RWPE2 (cell line): ENCODE measurements around the gene MSI2.
A peak's percentile ranks its signal among the peaks of the same experiment; 100 is the strongest.

Source experiments
- ATAC-seq: fragments of 200-7000 bp; cut with Tn5 transposase; 3 replicates; pipeline ENCODE4 v1.9.1; 2021; ENCODE audit warnings: low read depth
- DNase-seq: peaks from one replicate; pipeline ENCODE4 v3.0.0-alpha.2; 2020; ENCODE audit warnings: low spot score
- H3K27ac ChIP-seq: fragments of 450-650 bp; 2 replicates; pipeline ENCODE4 v1.5.1; 2017; ENCODE audit warnings: mild to moderate bottlenecking; ENCODE audit not compliant: poor library complexity, severe bottlenecking
- H3K27me3 ChIP-seq: fragments of 250-450 bp; sonication (Bioruptor Pico); 2 replicates; pipeline ENCODE4 v1.5.1; 2021; ENCODE audit warnings: mild to moderate bottlenecking, moderate library complexity; ENCODE audit not compliant: insufficient read depth, poor library complexity, severe bottlenecking
- H3K36me3 ChIP-seq: fragments of 250-450 bp; sonication (Bioruptor Pico); 2 replicates; pipeline ENCODE4 v1.5.1; 2020; ENCODE audit warnings: low read depth, mild to moderate bottlenecking, moderate library complexity
- H3K4me1 ChIP-seq: fragments of 250-450 bp; sonication (Bioruptor Pico); 2 replicates; pipeline ENCODE4 v1.5.1; 2021; ENCODE audit warnings: mild to moderate bottlenecking, moderate library complexity; ENCODE audit not compliant: insufficient read depth, poor library complexity, severe bottlenecking
- H3K4me3 ChIP-seq: fragments of 250-450 bp; sonication (Bioruptor Pico); 2 replicates; pipeline ENCODE4 v1.5.1; 2021; ENCODE audit warnings: mild to moderate bottlenecking, moderate library complexity; ENCODE audit not compliant: severe bottlenecking
- H3K9me3 ChIP-seq: fragments of 250-450 bp; sonication (Bioruptor Pico); 2 replicates; pipeline ENCODE4 v1.5.1; 2021; ENCODE audit warnings: mild to moderate bottlenecking, moderate library complexity; ENCODE audit not compliant: severe bottlenecking
- TF ChIP-seq, protein P1 (sequence below): fragments of 450-650 bp; IDR thresholded peaks from one replicate; pipeline ENCODE4 v1.5.1; 2017; ENCODE audit warnings: mild to moderate bottlenecking, moderate library complexity; ENCODE audit not compliant: poor library complexity, severe bottlenecking

The MSI2 gene

DNA sequence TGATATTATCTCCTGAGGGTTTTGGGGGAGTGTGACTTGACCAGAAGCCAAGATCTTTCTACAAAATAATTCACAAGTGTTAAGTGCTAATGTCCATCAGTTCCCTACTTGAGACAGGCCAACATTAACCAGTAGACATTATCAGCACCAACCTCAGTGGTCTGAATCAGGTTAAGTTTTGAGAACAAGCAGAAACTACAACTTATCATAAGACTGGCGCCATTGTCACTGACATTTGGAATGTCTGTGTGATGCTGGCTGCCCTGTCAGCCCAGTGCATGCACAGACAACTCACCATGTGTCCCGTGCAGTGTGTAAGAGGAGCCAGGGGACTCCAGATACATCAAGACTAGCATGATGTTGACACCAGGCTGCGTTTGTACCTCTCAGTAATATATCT, 412.0 kb downstream of the MSI2 start:
- Histone ChIP-seq H3K36me3 (no peaks in the 10 kb centered on the region), H3K4me1 (peaks cover 3% of the 10 kb centered on the region)
- no peak for ATAC-seq

GRCh38 chr17:57669671-57670529, 413.6 kb downstream of the MSI2 start:
- TF ChIP-seq, protein P1, sequence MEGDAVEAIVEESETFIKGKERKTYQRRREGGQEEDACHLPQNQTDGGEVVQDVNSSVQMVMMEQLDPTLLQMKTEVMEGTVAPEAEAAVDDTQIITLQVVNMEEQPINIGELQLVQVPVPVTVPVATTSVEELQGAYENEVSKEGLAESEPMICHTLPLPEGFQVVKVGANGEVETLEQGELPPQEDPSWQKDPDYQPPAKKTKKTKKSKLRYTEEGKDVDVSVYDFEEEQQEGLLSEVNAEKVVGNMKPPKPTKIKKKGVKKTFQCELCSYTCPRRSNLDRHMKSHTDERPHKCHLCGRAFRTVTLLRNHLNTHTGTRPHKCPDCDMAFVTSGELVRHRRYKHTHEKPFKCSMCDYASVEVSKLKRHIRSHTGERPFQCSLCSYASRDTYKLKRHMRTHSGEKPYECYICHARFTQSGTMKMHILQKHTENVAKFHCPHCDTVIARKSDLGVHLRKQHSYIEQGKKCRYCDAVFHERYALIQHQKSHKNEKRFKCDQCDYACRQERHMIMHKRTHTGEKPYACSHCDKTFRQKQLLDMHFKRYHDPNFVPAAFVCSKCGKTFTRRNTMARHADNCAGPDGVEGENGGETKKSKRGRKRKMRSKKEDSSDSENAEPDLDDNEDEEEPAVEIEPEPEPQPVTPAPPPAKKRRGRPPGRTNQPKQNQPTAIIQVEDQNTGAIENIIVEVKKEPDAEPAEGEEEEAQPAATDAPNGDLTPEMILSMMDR = no peak
- H3K4me1 ChIP-seq = no peaks in the 10 kb centered on the region
- no peaks in the 10 kb centered on the region for H3K36me3 ChIP-seq
- H3K27ac ChIP-seq = no peak overlapping the region
- no peak for DNase-seq
- no peaks in the 10 kb centered on the region for H3K27me3 ChIP-seq
- H3K4me3 ChIP-seq = no peak overlapping the region
- H3K9me3 ChIP-seq = no peaks in the 10 kb centered on the region
- ATAC-seq = no peak

More for the DNA sequence above, 412.0 kb downstream of the MSI2 start:
- TF ChIP-seq, protein P1 = no peak
- Histone ChIP-seq H3K27me3 (no peaks in the 10 kb centered on the region), H3K9me3 (no peaks in the 10 kb centered on the region), H3K4me3 (no peak overlapping the region), H3K27ac (no peak overlapping the region)
- DNase-seq = no peak

DNA sequence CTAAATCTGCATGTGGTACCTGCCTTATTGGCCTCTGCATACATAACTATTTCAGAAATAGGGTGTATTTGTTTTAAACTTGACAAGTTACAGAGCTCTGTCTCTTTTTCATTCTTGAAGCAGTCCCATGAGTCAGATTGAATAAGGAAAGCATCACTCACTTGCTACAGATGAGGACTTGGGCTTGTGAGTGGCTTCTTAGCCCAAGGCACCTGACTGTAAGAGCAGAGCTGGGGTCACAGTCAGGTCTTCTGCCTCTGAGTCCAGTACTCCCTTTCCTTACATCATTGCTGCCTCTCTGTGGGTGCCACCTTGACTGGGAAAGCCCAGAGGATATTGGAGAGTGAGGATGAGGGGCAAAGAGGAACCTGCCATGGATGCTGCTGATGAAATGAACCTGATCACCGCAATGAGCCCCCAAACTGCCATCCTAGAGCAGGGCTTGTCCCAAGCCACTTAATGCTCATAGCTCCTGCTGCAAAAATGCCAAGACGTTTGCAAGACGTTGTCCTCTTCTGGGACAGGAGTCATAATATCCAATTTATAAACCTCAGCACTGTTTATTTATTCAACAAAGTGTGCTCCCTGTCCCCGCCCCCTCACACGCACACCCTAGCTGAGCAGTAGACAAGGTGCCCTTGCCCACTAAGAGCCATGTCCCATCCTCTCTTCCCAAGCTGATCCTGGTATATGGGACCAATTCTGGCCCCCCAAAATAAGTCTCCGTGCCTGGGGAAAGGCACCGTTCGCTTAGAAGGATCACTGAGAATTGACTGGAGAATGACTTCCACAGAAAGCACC, 414.6 kb downstream of the MSI2 start:
- TF ChIP-seq, protein P1 = no peak
- Histone ChIP-seq H3K27ac (no peak overlapping the region), H3K4me3 (no peak overlapping the region), H3K27me3 (no peaks in the 10 kb centered on the region), H3K4me1 (no peaks in the 10 kb centered on the region), H3K36me3 (no peaks in the 10 kb centered on the region), H3K9me3 (no peaks in the 10 kb centered on the region)
- ATAC-seq = no peak
- DNase-seq = no peak

- H3K27me3 ChIP-seq = no peaks in the 10 kb centered on the region
- no peaks in the 10 kb centered on the region for H3K9me3 ChIP-seq
- TF ChIP-seq, protein P1 = peak; percentile 95
- DNase-seq (no peak), ATAC-seq (peak; percentile 89)
- H3K27ac ChIP-seq = no peak overlapping the region
- no peaks in the 10 kb centered on the region for H3K4me1 ChIP-seq
- H3K36me3 ChIP-seq = no peaks in the 10 kb centered on the region
- no peak overlapping the region for H3K4me3 ChIP-seq
These were observed 415.6 kb downstream of the MSI2 start for GRCh38 chr17:57671667-57672632.
